ENCODE results near the gene ACVRL1.

The ACVRL1 gene

GRCh38 chr12:51917746-51918453 lies 10.6 kb downstream of the ACVRL1 start:
- FAIRE-seq = no peak

- FAIRE-seq = no peak
Measured at GRCh38 chr12:51920046-51920445, 12.7 kb downstream of the ACVRL1 start.

- FAIRE-seq = no peak
Measured at GRCh38 chr12:51921017-51921725, 13.9 kb downstream of the ACVRL1 start.

- no peak for FAIRE-seq
Measured at GRCh38 chr12:51922146-51922545, 14.8 kb downstream of the ACVRL1 start.

- FAIRE-seq = no peak
Measured at GRCh38 chr12:51922762-51923505, 15.6 kb downstream of the ACVRL1 start.

- no peak for FAIRE-seq
Measured at GRCh38 chr12:51923506-51924365, 16.4 kb downstream of the ACVRL1 start.

- FAIRE-seq = no peak
Measured at GRCh38 chr12:51924551-51925319, 17.4 kb downstream of the ACVRL1 start.

- no peak for FAIRE-seq
Measured at GRCh38 chr12:51925346-51926063, 18.2 kb downstream of the ACVRL1 start.

GRCh38 chr12:51926064-51926632 lies 18.8 kb downstream of the ACVRL1 start:
- no peak for FAIRE-seq

- FAIRE-seq = peak; percentile 68
Measured at GRCh38 chr12:51926718-51927117, 19.4 kb downstream of the ACVRL1 start.

- FAIRE-seq = no peak
Measured at GRCh38 chr12:51932218-51933076, 25.1 kb downstream of the ACVRL1 start.

- FAIRE-seq = no peak
Measured at GRCh38 chr12:51934080-51934479, 26.8 kb downstream of the ACVRL1 start.

GRCh38 chr12:51937926-51938325 lies 30.6 kb downstream of the ACVRL1 start:
- FAIRE-seq = no peak

GRCh38 chr12:51938726-51939125 lies 31.4 kb downstream of the ACVRL1 start:
- FAIRE-seq = no peak

GRCh38 chr12:51941011-51941581 lies 33.8 kb downstream of the ACVRL1 start:
- no peak for FAIRE-seq

GRCh38 chr12:51941604-51942003 lies 34.3 kb downstream of the ACVRL1 start:
- no peak for FAIRE-seq

GRCh38 chr12:51942056-51942455 lies 34.8 kb downstream of the ACVRL1 start:
- FAIRE-seq = no peak

- no peak for FAIRE-seq
Measured at GRCh38 chr12:51942501-51943000, 35.2 kb downstream of the ACVRL1 start.

GRCh38 chr12:51943346-51943745 lies 36.0 kb downstream of the ACVRL1 start:
- no peak for FAIRE-seq
